GM21360 (cell line): ENCODE data around the gene MACC1.

Experiments used
- ATAC-seq: cut with Tn5 transposase; IDR thresholded peaks from one replicate; pipeline ENCODE4 v1.9.1; 2021; ENCODE audit warnings: mild to moderate bottlenecking, moderate library complexity; ENCODE audit not compliant: unreplicated experiment

The MACC1 gene

DNA sequence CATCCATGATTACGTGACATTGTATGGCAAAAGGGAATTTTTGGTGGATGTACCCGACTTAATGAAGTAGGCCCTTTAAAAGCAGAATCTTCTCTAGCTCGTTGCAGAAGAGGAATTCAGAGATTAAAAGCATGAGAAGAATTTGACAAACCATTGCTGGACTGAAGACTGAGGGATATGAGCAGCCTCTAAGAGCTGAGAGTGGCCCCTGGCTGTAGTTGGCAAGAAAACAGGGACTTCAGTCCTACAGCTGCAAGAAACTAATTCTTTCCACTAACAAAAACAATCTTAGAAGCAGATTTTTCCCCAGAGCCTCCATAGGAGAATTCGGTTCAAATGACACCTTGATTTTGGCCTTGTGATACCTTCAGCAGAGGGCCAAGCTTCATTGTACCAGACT is 34.1 kb downstream of the MACC1 start:
- ATAC-seq = no peak

DNA sequence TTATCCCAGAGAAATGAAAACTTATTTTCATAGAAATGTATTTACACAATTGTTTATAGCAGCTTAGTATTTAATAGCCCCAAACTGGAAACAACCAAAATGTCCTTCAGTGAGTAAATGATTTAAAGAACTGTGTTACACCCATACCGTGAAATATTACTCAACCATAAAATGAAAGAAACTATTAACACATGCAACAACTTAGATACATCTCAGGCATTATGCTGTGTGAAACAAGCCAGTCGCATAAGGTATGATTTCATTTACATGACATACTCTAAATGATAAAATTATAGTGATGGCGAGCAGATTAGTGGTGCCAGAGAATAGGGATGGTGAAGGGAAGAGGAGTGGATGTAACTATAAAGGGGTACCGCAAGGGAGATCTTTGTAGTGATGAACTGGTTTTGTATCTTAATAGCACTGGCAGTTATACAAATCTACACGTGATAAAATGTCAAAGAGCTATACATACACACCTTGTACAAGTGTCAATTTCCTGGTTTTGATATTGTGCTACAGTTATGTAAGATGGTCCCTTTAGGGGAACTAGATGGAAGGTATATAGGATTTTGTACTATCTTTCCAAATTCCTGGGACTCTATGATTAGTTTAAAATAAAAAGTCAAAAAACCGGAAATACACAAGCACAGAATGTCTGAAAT is 40.5 kb downstream of the MACC1 start:
- no peak for ATAC-seq

DNA sequence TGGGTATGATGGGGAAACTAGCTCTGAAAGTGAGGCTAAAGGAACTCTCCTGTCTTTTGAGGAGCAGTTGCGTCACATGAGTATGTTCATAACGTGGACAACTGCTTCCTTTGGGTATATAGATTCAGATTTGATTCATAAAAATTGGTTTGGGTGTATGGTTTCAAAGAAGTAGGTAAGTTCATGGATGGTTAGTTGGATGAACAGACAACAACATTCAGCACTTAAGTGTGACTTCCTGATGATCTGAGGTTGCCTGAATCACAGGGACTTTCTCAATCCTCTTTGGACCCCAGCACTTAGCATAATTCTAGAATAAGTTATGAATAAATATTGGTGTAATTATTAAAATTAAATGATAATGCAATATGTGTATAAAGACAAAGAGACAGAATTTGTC is 43.4 kb downstream of the MACC1 start:
- no peak for ATAC-seq

DNA sequence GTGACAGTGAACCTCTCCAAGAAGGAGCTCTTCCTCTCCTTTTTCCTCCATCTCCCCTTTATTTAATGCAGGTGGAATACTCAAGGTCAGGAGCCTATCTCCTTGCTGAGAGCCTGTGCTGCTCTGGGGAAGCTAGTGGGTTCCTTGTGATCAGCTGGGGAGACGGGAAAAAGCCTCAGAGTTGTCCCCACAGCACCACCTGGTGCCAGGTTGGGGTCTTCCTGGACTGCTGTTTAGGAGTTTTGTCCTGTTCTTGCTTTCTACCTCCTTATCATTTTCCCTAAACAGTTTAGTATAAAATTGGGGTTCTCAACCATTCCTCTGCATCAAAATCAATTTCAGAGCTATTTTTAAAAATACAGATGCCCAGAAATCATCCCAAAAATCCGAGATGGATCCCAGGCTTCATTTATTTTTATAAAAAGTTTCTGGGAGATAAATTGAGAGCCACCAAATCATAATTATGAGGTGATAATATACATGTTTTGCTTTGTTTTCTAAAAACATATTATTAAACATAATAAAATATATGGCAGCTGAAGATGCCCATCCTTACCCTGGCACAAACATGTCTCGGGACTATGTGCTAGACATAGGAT is 44.3 kb downstream of the MACC1 start:
- ATAC-seq = no peak

DNA sequence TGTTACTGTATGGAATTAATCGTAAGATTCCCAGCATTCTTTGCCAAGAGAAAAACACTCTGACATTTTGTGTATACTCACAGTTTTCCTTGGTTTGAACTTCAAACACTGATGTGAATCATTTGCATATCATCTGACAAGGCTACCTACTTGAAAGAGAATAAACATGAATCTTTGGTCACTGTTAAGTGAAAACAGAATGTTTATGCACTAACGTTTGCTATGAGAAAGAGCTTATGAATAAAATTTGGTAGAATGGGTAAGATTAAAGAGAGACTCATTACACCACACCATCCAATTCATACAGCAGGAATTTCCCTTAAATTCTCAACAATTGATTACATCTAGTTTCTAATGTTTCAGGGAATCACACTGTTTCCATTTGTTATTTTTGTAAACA is 46.6 kb downstream of the MACC1 start:
- ATAC-seq = no peak

DNA sequence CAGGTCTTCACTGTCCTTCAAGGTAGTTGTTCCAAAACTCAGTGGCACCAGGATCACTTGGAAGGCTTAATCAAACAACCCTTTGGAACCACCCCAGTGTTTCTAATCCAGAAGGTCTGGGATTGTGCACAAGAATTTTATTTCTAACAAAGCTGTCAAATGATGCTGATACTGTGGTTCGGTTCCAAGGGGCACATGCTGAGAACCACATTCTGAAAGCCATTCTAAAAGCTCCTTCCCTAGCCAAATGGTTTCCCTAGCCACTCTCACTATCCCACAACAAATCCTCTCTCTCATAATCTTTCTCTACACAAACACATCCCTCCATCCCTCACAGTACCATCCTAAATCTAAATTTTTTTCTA is 52.1 kb downstream of the MACC1 start:
- no peak for ATAC-seq

DNA sequence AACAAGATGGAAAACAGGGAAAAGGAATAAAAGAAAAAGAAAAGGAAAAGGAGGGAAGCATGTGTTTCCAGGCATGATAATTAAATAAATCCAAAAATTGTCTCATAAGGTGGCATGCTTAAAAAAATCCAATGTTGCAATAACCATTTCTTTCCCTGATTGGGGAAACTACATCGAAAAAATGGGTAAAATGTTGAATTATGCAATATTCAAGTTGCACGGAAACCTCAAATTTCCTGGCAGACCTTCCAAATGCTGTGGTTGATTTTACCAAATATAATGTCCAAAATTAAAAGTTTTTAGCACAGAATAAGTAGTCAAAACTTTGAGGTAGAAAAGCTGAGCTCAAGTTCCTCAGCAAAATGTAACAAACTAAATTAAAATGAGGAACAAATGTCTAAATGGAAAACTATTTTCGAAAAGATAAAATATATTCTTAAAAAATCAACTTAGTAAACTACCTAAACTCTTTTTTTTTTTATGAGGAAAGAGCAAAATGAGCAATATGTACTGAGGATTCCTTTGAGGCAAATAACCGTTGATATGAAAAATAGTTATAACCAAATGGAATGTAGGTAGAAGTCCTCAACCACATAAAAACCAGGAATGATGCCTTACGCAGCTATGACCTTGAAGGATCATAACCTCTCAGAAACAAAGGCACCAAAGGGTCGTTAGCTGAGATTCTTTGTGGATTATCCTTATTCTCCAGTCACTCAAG is 52.6 kb downstream of the MACC1 start:
- no peak for ATAC-seq

DNA sequence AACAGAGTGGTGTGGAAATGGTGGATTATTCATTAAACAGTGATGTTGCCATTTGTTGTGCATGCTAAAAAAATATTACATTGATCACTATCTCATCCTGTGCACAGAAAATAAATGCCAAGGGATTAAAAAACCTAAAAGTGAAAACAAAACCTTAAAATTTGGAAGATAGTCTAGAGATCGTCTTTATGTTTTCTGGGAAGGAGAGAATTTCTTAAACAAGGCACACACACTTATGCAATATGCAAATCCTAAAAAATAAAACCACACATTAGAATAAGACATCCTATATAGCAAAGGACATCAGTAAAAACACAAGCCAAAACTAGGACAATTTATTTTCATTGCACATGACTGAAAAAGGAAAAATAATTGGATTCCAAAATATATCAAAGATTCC is 54.5 kb downstream of the MACC1 start:
- ATAC-seq = no peak

DNA sequence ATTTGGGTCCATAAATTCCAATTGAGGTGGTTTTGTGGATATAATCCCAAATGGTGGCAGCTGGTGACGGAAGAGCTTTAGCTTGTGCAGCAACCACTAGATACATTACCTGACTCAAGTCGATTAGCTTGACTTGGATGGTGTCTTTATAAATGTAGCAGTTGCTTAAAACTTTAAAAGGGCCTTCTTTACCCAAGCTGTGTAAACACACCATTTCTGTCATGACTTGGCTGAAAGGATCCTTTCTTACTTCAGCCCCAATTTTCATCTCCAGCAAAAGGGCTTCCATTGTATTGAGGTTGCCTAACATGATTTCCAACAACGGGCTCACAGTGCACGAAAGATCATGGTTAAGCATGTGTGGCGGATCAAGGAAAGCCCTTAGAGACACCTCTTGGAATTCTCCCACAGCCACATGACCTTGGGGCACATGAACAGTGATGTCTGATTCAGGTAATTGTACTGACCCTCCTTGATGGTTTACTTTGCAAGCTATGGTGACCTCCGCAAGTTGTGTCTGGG is 57.9 kb downstream of the MACC1 start:
- no peak for ATAC-seq

DNA sequence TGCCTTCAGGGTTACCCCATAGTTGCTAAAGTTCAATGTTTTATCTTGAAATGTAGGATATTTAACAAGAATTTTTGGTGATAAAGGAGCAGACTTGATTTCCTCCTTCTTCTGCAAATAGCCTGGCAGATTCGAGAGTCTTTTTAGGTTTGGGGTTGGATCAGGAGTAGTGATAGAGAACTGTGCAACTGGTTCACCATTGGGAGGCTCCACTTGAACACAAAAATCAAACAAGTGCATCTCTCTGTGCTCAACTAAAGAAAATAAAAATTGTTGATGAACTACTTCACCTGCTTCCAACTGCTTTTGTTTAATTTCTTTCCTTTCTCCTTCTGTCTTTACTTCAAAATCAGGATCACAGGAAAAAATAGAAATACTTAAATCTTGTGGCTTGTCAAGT is 58.5 kb downstream of the MACC1 start:
- no peak for ATAC-seq

DNA sequence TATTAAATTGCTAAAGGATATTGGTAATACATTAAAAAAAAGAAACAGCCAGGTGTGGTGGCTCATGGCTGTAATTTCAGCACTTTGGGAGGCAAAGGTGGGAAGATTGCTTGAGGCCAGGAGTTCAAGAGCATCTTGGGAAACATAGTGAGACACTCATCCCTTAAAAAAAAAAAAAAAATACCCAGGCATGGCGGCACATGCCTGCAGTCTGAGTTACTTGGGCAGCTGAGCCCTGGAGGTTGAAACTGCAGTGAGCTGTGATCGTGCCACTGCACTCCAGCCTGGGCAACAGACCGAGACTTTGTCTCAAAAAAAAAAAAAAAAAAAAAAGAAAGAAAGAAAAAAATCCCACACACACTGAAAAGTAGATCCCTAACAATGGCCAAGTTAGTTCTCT is 59.7 kb downstream of the MACC1 start:
- ATAC-seq = no peak

DNA sequence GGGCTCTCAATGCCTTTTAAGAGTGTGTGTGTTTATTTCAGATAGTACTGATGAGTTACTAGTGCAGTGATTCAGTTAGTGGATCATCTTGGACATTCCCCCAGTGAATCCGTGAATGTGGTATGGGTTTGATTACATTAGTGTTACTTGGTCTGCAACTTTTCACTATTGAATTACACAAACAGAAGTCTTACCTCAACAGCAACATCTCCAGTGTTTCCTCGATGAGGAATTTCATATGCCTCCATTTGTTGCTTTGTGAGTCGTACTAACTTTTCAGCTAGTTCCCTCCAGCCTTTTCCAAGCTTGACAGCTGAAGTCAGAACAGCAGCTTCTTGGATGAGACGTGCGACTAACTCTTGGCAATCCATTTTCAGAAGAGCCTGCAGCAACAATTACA is 63.2 kb downstream of the MACC1 start:
- no peak for ATAC-seq

DNA sequence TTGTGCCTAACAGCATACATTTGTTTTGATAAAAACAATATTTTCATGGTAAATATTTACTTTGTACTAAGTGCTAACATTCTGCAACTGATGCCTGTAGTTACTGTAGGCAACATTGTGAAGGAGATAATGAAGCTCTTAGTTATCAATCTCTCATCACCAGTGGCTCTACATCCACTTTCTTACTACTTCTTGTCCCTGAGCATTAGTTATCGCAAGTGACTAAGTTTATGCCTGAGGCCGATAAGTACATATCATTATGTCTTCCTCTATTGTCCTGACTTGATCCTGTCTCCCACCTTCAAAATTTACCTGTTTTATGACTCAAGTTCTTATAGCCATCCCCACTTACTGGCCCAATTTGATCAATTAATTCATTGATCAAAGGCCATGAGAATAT is 63.6 kb downstream of the MACC1 start:
- no peak for ATAC-seq

DNA sequence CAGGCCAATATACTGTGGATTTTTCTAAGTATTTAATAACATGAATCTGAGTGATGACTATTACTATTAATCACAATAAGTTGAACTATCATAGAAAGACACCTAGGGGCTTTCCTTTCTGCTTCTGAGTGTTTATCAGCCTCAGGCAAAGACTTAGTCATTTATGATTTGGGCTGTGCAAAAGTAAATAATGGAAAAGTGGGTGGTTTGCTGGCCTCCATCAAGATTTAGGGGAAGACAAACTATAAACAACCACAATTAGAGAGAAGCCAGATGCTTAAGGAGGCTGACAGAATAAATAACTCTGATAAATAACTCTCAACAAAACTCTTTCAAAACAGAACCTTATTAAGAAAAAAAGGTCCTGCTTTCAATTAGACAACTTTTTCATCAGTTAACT is 64.7 kb downstream of the MACC1 start:
- ATAC-seq = no peak

DNA sequence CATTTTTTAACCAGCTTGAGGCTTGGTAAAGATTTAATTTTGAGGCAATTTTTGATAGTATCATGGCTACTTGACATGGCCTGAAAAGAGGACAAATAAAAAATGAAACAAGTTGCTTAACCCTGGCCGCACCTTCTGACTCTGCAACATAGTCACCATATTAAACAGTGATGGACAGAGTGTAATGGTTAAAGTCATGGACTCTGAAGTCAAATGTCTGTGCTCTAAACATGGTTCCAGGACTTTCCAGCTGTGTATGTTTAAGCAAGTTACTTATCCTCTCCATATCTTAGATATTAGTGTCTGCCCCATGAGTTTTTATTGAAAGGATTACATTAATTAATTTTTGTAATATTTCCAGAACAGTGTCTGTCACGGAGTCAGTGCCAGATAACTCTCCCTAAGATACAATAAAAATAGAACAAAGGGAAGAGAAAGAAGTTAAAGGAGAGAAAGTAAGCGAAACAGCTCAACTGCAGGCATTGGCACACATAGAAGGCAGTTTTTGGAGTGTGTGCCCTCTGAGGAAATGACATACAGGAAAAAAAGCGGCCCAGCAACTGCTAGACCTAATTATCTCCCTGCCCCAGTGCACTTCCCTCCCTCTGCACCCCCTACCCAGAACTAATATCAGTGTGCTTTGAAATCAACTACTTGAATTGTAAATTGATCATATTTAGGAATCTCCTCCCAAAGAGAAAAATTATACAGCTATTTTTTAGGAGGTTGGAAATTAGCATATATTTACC is 65.3 kb downstream of the MACC1 start:
- ATAC-seq = no peak

DNA sequence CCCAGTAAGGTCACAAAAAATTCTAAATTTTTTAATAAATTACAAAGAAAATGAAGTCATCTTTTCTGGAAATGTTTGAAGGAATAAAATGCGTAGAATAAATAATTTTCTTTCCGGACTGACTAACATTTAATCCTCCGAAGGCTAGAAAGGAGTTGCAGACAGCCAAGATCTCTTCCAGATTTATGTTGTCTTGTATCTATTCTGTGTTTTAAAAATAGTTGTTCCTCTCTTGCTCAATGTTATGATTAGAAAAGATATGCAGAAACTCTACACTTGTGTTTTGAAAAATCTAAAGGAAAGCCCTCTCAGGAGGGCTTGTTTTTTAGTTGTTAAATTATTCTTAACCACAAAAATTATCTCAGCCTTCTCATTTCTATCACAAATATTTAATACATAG is 70.7 kb downstream of the MACC1 start:
- no peak for ATAC-seq

DNA sequence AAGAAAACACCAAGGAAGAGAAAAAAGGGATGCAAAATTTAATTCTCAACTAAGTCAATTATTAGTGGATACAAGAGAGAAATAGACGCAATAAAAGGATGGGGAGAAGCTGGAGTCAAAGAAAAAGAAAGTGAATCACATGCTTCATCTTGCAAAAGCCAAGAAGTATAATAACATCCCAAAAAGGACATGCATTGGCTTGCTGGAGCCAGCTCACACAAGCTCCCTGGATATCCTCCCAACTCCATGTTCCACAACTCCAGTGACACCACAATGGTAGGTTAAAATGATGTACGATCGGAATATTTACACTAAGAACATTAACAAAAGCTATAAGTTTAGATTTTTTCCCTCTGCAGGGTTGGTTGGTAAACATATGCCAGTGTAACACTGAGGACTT is 72.4 kb downstream of the MACC1 start:
- ATAC-seq = no peak

DNA sequence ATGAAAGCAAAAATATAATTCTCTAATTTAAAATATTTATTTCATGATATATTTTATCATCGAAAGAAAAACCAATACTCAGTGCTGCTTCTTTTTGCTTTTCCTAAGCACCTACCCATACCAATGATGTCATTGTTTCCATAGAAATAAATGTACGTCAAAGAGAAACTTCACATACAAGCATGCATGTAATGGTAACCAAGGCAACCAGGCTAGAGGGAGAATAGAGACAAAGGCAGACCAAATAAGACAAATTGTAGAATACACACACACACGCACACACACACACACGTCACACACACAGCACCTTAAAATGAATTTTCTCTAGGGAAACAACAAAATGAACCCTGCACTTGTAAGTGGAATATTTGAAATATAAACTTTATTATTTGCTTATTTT is 75.5 kb downstream of the MACC1 start:
- no peak for ATAC-seq

DNA sequence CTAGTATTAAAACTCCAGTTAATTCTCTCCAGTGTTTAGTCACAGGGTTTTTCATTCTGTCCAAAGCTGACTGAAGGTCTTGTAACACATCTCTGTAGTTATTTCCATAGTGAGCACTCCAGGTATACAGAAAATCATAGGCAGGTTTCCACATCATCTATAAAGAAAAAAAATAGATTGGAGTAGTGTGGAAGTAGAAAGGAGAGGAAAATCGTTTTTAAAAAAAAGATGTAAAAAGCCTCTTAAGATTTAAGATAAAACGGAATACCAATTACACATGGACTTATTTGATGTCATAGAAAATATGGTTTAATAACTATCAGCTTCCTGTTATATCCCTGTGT is 76.2 kb downstream of the MACC1 start:
- ATAC-seq = no peak

DNA sequence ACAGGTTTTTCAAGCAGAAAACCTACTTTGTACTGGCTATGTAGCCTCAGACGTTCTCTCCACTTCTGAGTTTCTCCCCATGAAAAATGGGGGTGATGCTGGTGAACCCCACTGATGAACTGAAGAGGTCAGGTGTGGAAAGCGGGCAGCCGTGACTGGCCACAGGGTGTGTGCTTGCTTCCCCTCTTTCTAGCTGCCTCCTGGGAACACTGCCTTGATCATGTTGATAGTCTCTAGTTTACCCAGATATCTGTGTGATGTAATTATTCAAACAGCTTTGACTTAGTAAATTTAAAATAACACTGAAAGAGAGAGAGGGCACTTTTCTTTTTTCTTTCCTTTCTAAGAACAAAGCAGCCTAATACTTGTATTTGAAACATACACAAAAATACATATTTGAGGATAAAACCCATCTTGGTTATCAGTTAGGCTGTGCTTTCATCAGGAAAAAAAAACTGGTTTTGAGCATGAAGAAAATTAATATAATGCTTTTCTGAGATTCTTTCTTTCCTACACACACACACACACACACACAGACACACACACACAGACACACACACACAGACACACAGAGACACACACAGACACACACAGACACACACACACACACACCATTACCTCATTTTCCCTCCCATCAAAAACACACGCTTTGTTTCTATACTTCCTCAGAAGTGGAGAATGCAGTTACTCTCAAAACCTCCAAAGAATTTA is 76.7 kb downstream of the MACC1 start:
- no peak for ATAC-seq

DNA sequence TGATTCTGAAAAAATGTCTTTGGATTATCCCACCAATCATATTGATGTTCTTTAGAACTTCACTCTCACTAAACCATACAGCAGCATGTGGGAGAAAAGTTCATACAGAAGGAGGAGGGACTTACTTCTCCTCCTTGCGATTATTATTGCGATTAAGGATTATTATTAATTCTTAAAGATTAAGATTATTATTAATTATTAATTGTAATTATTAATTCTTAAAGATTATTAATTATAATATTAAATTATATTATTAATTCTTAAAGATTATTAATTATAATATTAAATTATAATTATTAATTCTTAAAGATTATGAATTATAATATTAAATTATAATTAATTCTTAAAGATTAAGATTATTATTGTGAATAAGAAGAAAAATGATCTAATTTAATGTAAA is 80.5 kb downstream of the MACC1 start:
- ATAC-seq = no peak
